ENCODE measurements around the gene MYRFL.

GRCh38 chr12:69836015-69836414 is 11.0 kb downstream of the MYRFL start:
- TF ChIP-seq EZH2 (IDR thresholded peaks at IDR 0.05; ENCODE audit: borderline replicate concordance), result no peak
- TF ChIP-seq CTCF (IDR thresholded peaks at IDR 0.05; ENCODE audit: poor library complexity), result no peak
- no peak for TF ChIP-seq EZH2phosphoT487 (IDR thresholded peaks at IDR 0.05; ENCODE audit: low read depth, severe bottlenecking, unreplicated experiment)

Measured in hepatocyte (in vitro differentiated cells).